PC-3 (cell line): Measurements from ENCODE around the gene OLFM3.

ENCODE experiments used
- EZH2phosphoT487 ChIP-seq: fragments of 300-600 bp; sonication (generic); IDR thresholded peaks from 2 replicates; pipeline ENCODE4 v1.6.1; 2018; ENCODE audit warnings: mild to moderate bottlenecking, antibody characterized with exemption, low read length, borderline replicate concordance
- TF ChIP-seq, protein P1 (sequence below): fragments of 300-600 bp; sonication (generic); conservative IDR thresholded peaks from 2 replicates; pipeline ENCODE4 v1.5.1; 2017; ENCODE audit warnings: antibody characterized with exemption, low read depth, mild to moderate bottlenecking, low read length

GRCh38 chr1:101826416-101826815 is 170.3 kb downstream of the OLFM3 start:
- TF ChIP-seq, protein P1, sequence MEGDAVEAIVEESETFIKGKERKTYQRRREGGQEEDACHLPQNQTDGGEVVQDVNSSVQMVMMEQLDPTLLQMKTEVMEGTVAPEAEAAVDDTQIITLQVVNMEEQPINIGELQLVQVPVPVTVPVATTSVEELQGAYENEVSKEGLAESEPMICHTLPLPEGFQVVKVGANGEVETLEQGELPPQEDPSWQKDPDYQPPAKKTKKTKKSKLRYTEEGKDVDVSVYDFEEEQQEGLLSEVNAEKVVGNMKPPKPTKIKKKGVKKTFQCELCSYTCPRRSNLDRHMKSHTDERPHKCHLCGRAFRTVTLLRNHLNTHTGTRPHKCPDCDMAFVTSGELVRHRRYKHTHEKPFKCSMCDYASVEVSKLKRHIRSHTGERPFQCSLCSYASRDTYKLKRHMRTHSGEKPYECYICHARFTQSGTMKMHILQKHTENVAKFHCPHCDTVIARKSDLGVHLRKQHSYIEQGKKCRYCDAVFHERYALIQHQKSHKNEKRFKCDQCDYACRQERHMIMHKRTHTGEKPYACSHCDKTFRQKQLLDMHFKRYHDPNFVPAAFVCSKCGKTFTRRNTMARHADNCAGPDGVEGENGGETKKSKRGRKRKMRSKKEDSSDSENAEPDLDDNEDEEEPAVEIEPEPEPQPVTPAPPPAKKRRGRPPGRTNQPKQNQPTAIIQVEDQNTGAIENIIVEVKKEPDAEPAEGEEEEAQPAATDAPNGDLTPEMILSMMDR = no peak
- TF ChIP-seq EZH2phosphoT487 = no peak
